Upper lobe of left lung (tissue), 6 donors: Measurements from ENCODE around the gene RHOU. TPM values are rescaled to one million over a fixed set of nuclear protein-coding genes. Genes with fewer than 3 reads are reported as not detected.

Experiments
- ATAC-seq, 2 donors: fragments of 200-7000 bp; cut with Tn5 transposase; one replicate each; pipeline ENCODE4 v1.9.1; 2022; ENCODE audit warnings: mild to moderate bottlenecking in 2 of 2, moderate library complexity in 2 of 2; ENCODE audit not compliant: low FRiP score in 2 of 2
- DNase-seq, 2 donors: peaks; one replicate each; pipeline ENCODE4 v3.0.0-alpha.2; 2019 to 2020
- H3K27ac ChIP-seq, 4 donors: fragments of 200-600 bp; sonication (generic); one replicate each; pipeline ENCODE4 v1.5.1; 2016 to 2019
- H3K27me3 ChIP-seq, 4 donors: fragments of 200-600 bp; sonication (generic); one replicate each; pipeline ENCODE4 v1.5.1; 2017 to 2019
- H3K36me3 ChIP-seq, 4 donors: fragments of 200-600 bp; sonication (generic); one replicate each; pipeline ENCODE4 v1.5.1; 2016 to 2019
- H3K4me1 ChIP-seq, 4 donors: fragments of 200-600 bp; sonication (generic); one replicate each; pipeline ENCODE4 v1.5.1; 2018 to 2019
- H3K4me3 ChIP-seq, 4 donors: fragments of 200-600 bp; sonication (generic); one replicate each; pipeline ENCODE4 v1.5.1; 2017 to 2019; ENCODE audit warnings: mild to moderate bottlenecking in 2 of 4, moderate library complexity in 1 of 4
- H3K9me3 ChIP-seq, 4 donors: fragments of 200-600 bp; sonication (generic); one replicate each; pipeline ENCODE4 v1.5.1; 2018 to 2019
- EP300 ChIP-seq, 4 donors: sonication (generic); formaldehyde crosslinking; IDR thresholded peaks; one replicate each; pipeline ENCODE4 v1.5.1; 2017; ENCODE audit warnings: antibody characterized with exemption in 4 of 4, control low read depth in 2 of 4
- POLR2A ChIP-seq, 4 donors: fragments of 450-650 bp; IDR thresholded peaks; one replicate each; pipeline ENCODE4 v1.5.1; 2016 to 2017; ENCODE audit warnings: antibody characterized with exemption in 4 of 4, mild to moderate bottlenecking in 2 of 4
- POLR2AphosphoS5 ChIP-seq, 2 donors: sonication (generic); formaldehyde crosslinking; IDR thresholded peaks; one replicate each; pipeline ENCODE4 v1.5.1; 2017; ENCODE audit warnings: antibody characterized with exemption in 2 of 2
- WGBS, 2 donors: methylation state at CpG; one replicate each; pipeline ENCODE4 v1.1.5; 2017 to 2018; 5-methylcytosine and 5-hydroxymethylcytosine counted together
- total RNA-seq, 6 donors: library from RNA; depleted of rRNA in 4 of 6; stranded (reverse); fragments of >200 nt in 4 of 6; gene quantifications; one replicate each; pipeline versions ENCODE4 v1.1.0 to v1.2.1, GENCODE V29; 2016 to 2021
- TF ChIP-seq, protein P1 (sequence below), 6 experiments: fragments of 450-650 bp in 4 of 6; fragments of 200-600 bp in 2 of 6; sonication (generic) in 2 of 6; IDR thresholded peaks; one replicate each; pipeline ENCODE4 v1.5.1; 2016 to 2019; ENCODE audit warnings: antibody characterized with exemption in 6 of 6
- donor health status: DM: no; HTN: no; CAD: no; lungs with moderate emphysema.
- donor health status: DM: no; HTN: yes; CAD: no; lungs with severe emphysema.

RHOU gene
- total RNA-seq, 6 donors from 2014 or later = 11.0 to 44.9 (median 18.7) TPM

DNA sequence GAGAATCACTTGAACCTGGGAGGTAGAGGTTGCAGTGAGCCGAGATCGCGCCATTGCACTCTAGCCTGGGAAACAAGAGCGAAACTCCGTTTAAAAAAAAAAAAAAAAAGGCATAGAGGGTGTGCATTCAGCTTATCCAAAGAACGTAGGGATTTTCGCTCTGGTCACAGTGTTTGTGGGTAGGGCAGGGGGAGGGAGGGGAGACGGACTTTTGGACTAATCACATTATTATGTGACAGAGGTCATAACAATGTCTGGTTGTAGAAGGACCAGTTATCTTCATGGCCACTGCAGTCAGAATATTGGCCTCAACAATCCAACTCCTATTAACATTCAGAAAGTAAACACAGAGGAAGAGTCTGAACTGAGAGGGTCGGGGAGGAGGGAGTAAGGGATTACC, 25.7 kb downstream of the RHOU start:
- TF ChIP-seq, protein P1, sequence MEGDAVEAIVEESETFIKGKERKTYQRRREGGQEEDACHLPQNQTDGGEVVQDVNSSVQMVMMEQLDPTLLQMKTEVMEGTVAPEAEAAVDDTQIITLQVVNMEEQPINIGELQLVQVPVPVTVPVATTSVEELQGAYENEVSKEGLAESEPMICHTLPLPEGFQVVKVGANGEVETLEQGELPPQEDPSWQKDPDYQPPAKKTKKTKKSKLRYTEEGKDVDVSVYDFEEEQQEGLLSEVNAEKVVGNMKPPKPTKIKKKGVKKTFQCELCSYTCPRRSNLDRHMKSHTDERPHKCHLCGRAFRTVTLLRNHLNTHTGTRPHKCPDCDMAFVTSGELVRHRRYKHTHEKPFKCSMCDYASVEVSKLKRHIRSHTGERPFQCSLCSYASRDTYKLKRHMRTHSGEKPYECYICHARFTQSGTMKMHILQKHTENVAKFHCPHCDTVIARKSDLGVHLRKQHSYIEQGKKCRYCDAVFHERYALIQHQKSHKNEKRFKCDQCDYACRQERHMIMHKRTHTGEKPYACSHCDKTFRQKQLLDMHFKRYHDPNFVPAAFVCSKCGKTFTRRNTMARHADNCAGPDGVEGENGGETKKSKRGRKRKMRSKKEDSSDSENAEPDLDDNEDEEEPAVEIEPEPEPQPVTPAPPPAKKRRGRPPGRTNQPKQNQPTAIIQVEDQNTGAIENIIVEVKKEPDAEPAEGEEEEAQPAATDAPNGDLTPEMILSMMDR (IDR thresholded peaks at IDR 0.05) = no peak
- TF ChIP-seq POLR2A (IDR thresholded peaks at IDR 0.05) (no peak), EP300 (IDR thresholded peaks at IDR 0.05) (no peak), POLR2AphosphoS5 (IDR thresholded peaks at IDR 0.05) (no peak)
- H3K27me3 ChIP-seq = no peaks in the 10 kb centered on the region
- DNase-seq (no peak), ATAC-seq (no peak)
- H3K9me3 ChIP-seq = no peaks in the 10 kb centered on the region
- 91 to 92% methylated on average over 9 of the region's 9 CpGs for WGBS, 2 donors
- H3K27ac ChIP-seq = no peak overlapping the region
- no peak overlapping the region for H3K4me3 ChIP-seq
- H3K4me1 ChIP-seq = no peaks in the 10 kb centered on the region
- no peaks in the 10 kb centered on the region for H3K36me3 ChIP-seq

DNA sequence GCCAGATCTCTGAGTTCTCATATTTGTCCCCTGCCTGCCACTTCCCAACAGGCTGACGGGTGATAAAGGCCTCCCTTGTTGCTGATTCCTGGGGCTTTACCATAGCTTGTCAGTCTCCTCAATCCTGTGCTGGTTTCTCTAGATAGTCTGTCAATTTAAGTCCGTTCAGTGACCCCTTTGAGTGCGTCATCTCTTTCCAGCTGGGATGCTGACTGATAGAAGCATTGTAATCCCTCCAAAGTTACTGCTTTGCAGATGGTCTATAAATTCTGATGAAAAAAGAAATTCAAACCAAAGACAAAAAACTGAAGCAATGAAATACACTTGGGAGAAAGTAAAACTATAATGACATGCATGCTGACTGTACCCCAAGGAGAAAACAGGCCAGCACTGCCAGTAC, 28.3 kb downstream of the RHOU start:
- Histone ChIP-seq H3K9me3 (no peaks in the 10 kb centered on the region), H3K27ac (no peak overlapping the region), H3K4me1 (no peaks in the 10 kb centered on the region), H3K36me3 (no peaks in the 10 kb centered on the region), H3K4me3 (no peak overlapping the region), H3K27me3 (no peaks in the 10 kb centered on the region)
- ATAC-seq = no peak
- TF ChIP-seq, protein P1 (IDR thresholded peaks at IDR 0.05) = no peak
- no peak for TF ChIP-seq POLR2AphosphoS5 (IDR thresholded peaks at IDR 0.05)
- TF ChIP-seq POLR2A (IDR thresholded peaks at IDR 0.05) = no peak
- no peak for DNase-seq
- 91 to 92% methylated on average over 3 of the region's 3 CpGs for WGBS, 2 donors

DNA sequence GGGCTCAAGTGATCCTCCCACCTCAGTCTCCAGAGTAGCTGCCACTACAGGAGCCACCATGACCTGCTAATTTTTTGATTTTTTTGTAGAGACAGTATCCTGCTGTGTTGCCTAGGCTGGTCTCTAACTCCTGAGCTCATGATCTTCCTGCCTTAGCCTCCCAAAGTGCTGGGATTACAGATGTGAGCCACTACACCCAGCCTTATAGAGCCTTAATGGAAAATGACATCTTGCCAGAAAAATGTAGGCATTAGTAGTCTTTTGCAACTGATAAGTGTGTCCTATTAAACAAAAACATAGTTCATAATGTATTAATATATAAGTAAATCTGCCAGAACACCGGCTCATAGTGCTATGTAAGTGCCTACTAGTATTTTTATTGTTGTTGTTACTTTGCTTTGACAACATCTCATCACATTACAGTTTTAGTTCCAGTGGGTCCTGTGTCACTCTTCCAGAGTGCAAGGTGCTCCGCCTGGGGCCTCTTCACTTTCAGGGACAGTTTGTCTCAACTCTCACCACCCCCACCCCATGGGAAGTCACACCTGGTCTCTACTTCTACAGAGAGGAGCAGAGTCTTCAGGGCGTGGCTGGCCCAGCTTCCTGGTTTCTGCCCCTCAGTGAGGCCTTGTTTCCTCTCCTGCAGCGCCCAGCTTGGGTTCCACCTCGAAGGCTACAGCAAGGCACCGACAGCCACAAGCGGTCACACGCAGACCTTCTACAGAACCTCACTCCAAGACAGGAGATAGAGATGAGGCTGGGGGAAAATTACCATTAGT, 30.1 kb downstream of the RHOU start:
- ATAC-seq = no peak

DNA sequence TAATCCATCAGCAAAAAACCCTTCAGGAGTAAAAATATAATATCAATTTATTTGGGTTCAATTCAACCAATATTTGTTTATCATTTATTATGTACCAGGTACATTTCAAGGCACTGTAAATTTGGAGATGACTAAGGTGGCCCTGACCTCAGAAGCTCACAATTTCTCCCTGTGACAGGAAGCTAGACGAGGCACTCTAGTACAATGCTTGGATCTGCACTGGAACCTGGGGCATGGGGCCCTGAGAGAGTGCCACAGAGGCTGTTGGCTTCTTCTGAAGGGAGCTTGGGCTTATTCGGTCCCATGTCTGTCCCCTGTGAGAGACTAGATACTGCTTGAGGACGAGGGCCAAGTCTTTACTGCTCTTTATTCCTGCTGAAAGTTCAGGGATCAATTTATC, 31.5 kb downstream of the RHOU start:
- 81 to 88% methylated on average over 3 of the region's 3 CpGs for WGBS, 2 donors
- TF ChIP-seq, protein P1 (IDR thresholded peaks at IDR 0.05) = no peak
- TF ChIP-seq POLR2A (IDR thresholded peaks at IDR 0.05) = no peak
- TF ChIP-seq EP300 (IDR thresholded peaks at IDR 0.05) = no peak
- no peak for TF ChIP-seq POLR2AphosphoS5 (IDR thresholded peaks at IDR 0.05)

More for the DNA sequence above, 30.1 kb downstream of the RHOU start:
- H3K27ac ChIP-seq = no peak overlapping the region
- 69 to 80% methylated on average over 8 of the region's 8 CpGs for WGBS, 2 donors
- TF ChIP-seq POLR2A (IDR thresholded peaks at IDR 0.05) (no peak), POLR2AphosphoS5 (IDR thresholded peaks at IDR 0.05) (no peak), EP300 (IDR thresholded peaks at IDR 0.05) (no peak)
- TF ChIP-seq, protein P1 (IDR thresholded peaks at IDR 0.05) = no peak
- peak in 1 of 2 donors; percentile 30 for DNase-seq
- H3K36me3 ChIP-seq = no peaks in the 10 kb centered on the region
- H3K27me3 ChIP-seq = no peaks in the 10 kb centered on the region
- H3K4me1 ChIP-seq = no peaks in the 10 kb centered on the region
- no peak overlapping the region for H3K4me3 ChIP-seq
- H3K9me3 ChIP-seq = no peaks in the 10 kb centered on the region

More for the DNA sequence above, 31.5 kb downstream of the RHOU start:
- Histone ChIP-seq H3K27me3 (no peaks in the 10 kb centered on the region), H3K4me3 (no peak overlapping the region), H3K4me1 (no peaks in the 10 kb centered on the region), H3K27ac (no peak overlapping the region), H3K9me3 (no peaks in the 10 kb centered on the region), H3K36me3 (no peaks in the 10 kb centered on the region)
- no peak for ATAC-seq
- DNase-seq = no peak
